Frontal cortex (tissue), 4 donors: ENCODE data around the gene TP53AIP1. TPM values are rescaled to one million over a fixed set of nuclear protein-coding genes. Genes with fewer than 3 reads are reported as not detected.

ENCODE experiments used
- DNase-seq, 2 donors: peaks; one replicate each; pipeline ENCODE4 v3.0.0; 2012; ENCODE audit warnings: low spot score in 2 of 2
- FAIRE-seq: peaks from 2 replicates; lab custom pipeline; 2012; peaks lifted over from hg19 to GRCh38; lab: Jason Lieb, UNC
- total RNA-seq: library from RNA; depleted of rRNA; stranded (reverse); fragments of >200 nt; gene quantifications from one replicate; pipeline ENCODE4 v1.2.3, GENCODE V29; 2014
- donor health status: control.
- donor health status: control.
- donor health status: control.

Gene TP53AIP1
- total RNA-seq, 1 donor from 2014 or later, result 0.41 TPM

DNA sequence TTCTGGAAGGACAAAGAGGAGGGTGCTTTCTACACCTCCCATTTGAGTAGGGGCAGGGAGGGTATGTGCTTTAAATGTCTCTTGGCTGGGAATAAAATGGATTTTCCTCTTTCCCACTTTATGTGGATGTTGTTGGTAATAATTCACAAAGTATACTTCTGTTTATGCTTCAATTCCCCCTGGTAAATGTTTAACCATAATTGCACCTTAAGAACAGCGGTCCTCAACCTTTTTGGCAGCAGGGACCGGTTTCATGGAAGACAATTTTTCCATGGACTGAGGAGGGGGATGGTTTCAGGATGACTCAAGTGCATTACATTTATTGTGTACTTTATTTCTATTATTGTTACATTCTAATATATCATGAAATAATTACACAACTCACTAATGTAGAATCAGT lies 4.0 kb upstream of the TP53AIP1 start:
- DNase-seq (no peak), FAIRE-seq (no peak)

DNA sequence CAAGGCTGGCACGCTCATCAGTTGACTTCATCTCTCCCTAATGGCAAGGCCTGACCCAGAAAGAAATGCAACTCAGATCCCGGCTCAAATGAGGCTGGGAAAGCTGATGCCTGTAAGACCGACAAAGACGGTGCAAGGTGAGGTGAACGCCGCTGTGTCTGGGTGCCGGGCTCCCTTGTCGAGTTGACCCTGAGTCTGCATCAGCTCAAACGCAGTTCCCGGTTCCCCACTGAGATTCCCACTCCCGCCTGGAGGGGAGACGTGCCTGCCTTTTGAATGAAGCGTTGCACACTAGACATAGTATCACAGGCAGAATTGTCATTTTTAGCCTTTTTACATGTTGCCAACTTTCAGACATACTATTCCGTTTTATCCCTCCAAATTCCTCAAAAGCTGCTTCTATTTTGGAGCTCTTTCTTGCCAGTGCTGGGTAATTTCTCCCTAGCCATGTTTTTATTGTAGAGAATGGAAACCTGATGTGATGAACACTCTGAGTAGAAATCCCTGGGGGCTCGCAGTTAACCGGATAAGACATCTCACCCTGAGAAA lies 831 bp upstream of the TP53AIP1 start:
- DNase-seq, result no peak
- no peak for FAIRE-seq

DNA sequence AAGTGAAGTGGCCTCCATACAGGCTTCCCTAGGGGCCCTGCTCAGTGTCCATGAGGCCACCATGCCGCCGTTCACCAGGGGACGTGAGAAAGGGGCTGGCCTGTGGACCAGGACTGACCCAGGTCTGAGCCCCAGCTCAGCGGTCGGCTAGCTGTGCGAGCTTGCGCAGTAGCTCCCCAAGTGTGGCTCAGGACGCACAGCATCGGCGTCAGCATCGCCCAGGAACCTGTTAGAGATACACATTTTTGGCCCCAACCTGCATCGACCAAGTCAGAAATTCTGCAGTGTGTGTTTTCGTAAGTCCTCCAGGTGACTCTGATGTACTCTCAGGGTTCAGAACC lies 429 bp downstream of the TP53AIP1 start:
- DNase-seq (no peak), FAIRE-seq (no peak)

DNA sequence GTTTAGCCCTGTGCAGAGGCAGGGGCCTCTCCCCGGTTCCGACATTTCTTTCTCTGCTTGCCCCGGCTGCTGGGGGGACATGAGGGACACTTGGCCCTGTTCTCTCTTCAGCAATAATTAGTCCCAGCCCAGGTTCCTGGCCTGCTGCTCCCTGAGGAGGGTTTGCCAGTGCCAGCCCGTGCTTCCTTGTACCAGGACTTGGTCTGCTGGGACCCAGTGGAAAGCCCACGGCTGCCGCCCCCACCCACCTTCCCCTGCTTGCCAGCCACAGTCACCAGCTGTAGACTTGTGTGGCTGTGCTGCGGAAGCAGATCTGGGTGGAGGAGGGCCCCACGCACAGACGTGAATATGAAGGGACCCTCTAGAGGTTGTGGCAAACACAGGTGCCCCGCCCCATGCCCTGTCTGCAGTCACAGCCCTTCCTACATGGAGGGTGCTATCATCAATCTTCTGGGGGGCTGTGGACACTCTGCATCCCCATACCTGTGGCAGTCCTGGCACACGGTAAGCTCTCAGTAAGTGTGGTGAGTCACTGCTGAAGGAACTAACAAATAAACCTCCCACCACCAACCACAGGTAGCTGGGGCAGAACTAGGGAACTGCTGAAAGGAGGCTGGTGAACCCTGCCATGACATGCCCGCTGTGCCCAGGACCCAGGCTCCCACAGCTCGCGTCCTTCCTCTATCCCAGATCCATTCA lies 949 bp downstream of the TP53AIP1 start:
- DNase-seq (no peak), FAIRE-seq (no peak)

DNA sequence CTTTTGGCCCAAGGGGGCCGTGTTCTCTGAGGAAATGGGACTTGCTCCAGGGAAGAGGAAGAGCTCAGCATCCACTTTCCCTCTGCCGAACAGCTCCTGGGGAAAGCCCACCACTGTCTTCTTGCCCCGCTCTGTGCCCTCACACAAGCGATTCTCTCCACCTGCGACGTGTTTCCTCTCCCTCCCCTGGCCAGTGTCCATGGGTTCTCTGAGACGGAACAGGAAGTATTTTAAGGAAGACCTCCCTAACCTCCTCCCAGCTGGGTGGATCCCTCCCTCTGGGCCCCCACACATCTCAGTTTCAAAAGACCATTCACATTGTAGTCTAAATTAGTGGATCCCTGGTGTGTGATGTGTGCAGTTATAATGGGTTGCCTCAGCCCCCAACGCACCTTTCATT lies 1.6 kb downstream of the TP53AIP1 start:
- FAIRE-seq, result no peak
- no peak for DNase-seq

DNA sequence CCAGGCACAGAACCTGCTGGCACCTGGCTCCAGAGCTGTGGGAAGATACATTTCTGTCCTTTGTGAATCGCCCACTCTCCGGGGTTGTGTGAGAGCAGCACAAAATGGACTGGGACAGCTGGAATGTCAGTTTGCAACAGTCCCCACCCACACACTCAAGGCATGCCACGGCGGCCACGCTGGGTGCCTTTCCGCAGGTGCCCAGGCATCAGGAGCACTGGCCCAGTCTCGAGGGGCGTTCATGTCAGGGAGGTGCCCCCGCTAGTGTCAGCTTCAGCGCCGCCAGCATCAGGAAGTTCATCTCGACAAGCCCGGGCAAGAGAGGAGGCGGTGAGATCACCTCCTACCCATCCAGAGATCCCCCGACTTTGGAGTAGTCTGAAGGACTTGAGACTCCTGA lies 2.1 kb downstream of the TP53AIP1 start:
- FAIRE-seq, result no peak

DNA sequence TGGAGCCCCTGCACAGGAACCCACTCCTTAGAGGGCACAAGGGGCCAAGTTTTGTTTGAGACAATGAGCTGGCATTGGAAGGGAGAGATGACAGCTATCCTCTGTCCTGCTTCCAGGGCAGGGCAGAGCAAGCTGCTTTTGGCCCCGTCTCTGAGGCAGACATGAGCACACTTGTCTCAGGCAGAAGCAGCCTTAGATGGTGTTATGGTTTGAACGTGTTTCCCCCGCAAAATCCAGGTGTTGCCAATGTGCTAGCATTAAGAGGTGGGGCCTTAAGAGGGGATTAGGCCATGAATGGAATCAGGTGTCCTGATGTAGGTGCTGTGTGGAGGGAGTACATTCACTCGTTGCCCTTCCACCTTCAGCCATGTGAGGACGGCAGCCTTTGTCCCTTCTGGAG lies 2.5 kb downstream of the TP53AIP1 start:
- FAIRE-seq (no peak), DNase-seq (no peak)

More for the DNA sequence above, 2.1 kb downstream of the TP53AIP1 start:
- no peak for DNase-seq

DNA sequence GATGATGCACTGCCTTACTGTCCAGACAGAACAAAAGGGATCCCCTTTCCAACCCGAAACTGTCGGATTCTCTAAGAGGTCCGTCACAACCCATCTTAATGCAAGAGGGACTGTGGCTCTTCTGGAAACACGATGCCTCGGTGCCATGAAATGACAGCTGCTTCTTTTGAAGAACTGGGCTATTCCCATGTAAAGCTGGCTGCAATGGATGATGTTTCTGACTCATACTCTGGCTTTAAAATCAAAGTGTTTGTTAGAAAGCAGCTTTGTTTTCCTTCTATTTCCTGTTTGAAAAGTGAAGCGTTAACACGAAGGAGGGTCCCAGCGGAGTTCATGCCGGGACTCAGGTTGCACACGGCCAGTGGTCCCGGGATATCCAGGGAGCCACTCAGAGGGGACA lies 3.1 kb downstream of the TP53AIP1 start:
- FAIRE-seq, result no peak

DNA sequence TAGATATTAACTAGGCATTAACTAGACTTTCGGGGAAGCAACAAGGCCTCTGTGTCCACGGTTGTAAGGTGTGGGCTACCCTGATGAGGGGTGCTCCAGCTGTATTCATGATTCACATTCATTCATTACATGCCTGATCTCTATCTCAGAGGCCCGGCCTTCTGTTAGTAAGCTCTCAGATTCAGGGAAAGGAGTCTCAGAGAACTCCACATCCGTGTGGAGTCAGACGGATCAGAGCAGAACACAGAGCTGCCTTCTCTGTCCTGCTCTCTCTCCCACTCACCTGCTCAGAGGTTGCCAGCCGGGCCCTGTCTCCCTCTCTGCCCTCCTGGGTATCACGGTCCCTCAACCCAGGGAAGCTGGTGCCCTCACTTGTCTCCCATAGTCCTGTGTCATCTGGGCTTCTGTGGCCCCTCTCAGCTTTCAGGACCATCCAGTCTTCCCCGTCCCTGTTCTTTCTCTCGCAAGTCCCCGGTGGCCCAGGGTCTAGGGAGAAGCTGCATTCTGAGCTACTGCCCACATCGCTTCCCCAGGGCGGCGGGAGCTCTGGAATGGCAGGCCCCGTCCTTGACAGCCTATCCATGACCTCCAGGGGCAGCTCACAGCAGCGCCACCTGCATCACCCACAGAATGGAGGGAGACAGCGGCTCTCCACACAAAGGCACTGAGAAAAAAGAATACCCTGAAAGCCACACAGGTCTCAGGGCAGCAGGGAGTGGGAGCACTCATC lies 4.3 kb downstream of the TP53AIP1 start:
- no peak for FAIRE-seq
- DNase-seq, result no peak

More for the DNA sequence above, 3.1 kb downstream of the TP53AIP1 start:
- DNase-seq, result no peak

DNA sequence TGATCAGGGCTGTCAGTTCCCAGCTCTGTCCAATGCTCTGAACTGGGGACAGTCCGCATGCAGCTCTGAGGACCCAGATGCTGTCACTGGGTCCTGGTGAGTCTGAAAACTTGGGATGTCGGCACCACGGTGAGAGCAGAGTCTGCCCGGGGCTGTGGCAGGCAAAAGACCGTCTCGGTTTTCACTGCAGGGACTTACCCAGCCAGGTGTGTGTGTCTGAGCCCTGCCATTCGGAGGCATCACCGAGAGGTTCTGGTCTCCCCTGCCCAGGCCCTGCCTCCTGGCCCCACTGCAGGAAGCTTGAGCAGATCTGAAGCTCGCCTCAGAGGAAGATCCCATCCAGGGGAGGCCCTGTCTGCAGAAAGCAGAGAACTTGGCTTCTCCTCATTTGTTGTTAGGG lies 5.2 kb downstream of the TP53AIP1 start:
- DNase-seq (no peak), FAIRE-seq (no peak)

DNA sequence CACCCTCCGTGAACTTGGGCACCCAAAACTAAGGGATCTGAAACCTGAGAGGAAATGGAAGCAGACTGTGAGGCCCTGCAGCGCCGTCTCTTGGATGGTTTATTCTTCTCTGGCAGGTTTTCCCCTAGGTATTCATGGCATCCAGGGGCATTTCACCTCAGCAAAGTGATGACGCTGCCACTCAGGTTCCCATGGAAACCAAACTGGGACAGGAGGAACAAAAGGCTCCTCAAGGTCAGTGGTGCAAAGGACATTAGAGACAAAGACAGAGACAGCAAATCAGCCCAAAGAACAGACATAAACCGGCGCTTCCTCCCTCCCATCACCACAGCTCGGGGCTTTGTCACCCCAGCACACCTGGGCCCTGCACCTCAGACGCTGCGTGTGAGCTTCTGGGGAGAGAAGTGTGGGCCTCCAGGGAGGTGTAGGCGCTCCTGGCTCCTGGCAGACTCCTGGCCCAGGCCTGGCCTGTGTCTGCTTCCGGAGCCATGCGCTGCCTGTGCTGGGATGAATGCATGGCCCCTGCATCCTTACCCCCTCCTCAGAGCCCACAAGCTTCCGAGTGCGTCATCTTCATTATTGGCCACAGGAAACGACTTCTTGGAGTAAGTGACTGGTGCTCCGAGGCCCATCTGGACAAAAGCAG lies 5.9 kb downstream of the TP53AIP1 start:
- FAIRE-seq, result no peak
- DNase-seq, result no peak

DNA sequence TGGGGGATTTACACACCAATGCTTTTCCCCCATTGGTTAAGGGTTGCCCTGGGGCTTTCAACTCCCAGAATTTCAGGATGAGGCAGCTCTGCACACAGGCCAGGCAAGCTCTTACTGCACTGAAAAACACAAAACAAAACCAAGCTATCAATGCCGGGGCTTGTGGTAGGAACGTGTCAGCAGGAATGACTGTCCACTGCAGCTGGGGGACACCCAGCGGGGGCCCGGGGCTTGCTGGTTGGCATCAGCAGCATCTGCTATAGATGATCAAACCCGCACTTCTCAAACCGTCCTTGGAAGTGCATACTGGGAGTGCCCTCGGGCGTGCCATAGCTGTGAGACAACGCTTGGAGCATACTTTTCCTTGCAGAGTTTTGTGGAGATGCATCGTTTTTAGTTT lies 7.7 kb downstream of the TP53AIP1 start:
- FAIRE-seq (no peak), DNase-seq (no peak)

DNA sequence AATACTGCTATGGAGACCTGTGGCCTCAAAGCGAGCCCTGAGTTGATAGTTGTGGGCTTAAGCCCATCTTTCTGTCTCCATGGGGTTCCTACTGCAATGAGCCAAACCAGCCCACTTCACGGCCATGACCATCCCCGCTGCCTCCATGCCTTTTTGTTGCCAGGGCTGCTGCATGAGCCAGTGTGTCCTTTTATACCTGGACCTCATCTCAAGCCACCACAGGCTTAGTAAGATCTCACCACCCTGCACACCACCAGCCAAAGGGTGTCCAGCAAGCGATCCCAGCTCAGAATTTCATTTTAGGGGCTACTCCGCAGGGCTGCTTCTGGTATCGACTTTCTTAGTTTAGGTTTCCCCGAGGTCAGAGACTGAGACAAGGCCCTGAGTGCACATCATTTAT lies 8.3 kb downstream of the TP53AIP1 start:
- FAIRE-seq (no peak), DNase-seq (no peak)

DNA sequence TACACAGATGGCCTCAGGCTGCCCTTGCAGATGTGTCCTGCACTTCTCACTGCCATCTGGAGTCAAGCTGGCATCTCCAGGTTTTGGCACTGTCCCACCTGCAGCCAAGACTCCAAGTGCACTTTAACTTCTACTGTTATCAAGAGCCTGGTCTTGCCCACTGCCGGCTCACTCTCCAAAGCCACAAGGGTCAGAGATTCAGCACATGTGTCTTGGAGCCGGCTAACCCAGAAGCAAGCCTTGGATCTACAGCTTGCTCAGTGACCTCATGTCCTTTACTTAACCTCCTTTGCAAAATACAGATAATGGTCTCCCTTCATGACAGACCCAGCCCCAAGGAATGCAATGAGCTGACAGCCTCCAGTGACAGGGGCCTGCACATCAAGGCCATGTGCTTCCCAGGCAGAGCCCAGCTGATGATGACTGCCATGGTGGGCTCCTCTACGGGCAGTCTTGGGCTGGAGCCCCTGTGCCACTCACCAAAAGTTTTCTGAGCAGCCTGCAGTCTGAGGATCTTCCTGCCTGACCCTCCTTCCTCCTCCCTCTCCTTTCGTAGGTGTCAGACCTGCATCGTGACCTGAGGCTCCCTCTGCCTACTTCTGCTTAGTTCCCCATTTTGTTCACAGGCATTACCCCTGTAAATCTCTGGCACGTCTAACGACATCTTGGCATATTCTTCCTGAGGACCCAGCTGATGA lies 9.0 kb downstream of the TP53AIP1 start:
- FAIRE-seq (no peak), DNase-seq (no peak)

DNA sequence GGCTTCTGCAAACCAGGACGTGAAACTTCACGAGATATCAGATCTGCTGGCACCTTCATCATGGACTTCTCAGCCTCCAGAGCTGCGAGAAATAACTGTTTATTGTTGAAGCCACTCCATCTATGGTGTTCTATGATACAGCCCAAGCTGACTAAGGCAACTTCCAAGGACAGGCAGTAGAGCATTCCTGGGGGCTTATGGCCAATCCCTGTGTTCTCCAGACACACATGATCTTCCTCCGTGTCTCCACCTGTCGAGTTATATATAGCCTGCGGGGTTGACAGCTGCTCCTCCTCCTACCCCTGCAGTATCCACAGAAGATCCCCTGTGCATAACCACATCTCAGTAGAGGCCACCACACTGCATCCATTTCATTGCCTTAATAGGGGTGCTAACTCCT lies 11.0 kb downstream of the TP53AIP1 start:
- no peak for DNase-seq
- no peak for FAIRE-seq

DNA sequence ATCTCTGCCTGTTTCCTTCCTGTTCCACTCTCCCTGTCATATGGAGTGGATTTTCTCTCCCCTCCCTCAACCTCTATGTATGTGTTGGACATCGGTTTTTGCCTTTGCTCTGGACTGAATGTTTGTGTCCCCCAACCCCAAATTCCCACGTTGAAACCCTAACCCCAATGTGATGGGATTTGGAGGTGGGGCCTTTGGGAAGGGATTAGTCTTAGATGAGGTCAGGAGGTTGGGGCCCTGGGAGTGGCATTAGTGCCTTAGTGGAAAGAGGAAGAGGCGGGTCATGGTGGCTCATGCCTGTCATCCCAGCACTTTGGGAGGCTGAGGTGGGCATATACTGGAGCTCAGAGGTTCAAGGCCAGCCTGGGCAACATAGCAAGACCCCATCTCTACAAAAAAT lies 11.6 kb downstream of the TP53AIP1 start:
- DNase-seq, result no peak
- FAIRE-seq, result no peak

DNA sequence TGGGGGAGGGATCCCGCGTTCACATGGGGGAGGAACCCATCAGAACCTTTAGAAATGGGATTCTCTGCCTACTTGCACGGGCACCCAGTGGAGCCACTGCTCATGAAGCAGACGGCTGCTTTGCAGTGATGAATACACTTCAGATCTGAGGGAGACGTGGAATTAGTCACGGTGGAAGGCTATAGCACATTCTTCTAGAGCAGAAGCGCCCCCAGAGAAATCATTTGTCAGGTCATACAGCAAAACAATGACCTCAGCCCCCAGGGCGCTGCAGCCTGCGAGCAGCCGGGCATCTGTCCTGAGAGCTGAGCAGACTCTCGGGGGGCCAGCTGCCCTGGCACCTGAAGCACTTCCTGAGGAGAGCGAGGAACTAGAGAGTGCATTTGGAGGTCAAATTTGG lies 12.7 kb downstream of the TP53AIP1 start:
- DNase-seq (no peak), FAIRE-seq (no peak)

DNA sequence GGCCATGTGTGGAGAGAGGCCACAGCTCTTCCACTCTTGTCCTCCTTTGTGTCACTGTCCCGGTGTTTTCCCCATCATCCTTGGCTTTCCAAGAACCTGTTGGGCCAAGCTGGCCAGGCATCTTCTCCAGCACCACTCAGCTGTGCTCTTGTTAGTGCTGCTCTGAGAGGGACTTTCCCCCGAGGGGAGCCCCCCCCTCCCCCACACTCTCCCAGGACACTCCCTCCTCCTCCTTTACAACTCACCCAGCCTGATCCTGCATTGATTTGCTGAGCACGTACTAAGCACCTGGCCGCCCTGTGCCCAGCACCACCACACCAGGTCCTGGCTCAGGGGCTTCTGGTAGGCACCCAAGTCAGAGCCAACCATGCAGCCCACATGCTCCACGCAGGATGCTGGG lies 13.2 kb downstream of the TP53AIP1 start:
- DNase-seq (no peak), FAIRE-seq (no peak)

DNA sequence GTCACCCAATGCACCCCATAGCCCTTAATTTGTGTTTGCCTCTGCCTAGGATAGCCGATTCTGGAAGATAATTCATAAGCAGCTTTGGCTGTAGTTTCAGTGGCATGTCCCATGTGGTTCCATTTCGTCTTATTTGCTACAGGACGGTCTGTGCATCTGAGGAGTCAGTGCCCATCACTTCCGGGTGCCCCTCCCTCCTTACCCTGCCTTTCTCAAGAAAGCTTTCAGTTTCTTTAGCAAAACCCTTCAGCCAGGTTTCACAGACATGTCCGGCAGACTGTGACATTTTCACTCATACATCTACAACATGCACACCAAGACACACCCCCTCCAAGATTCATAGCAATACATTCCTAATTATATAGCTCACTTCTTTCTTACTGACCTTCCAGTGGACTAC lies 14.3 kb downstream of the TP53AIP1 start:
- FAIRE-seq (no peak), DNase-seq (no peak)

DNA sequence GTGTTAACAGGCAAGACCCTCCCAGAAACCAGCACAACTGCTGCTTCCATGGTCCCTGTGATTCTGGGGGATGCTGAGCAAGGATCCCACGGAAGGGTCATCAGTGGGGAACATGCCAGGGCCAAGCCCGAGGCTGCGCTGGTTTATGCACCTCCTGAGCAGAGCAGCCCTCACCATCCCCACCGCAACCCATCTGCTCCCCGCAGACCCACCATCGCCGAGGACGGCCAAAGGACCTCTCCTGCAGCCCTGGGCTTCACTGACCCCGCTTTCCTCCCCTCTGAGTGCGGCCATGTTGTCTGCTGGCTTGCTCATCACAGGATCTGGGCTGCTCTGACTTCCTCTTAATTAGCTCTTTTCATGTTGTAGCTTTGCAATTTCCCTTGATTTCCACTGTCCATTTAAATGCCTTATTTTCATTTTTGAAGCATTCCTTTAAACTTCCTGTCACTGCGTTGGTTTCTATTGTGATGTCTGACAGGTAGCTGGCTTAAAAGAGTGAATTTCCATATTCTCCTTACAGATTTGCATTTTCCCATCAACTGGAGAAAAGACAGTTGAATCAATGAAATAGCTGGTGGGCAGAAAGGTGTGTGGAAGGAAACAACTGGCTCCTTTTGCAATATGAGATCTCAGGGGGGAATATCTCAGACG lies 14.9 kb downstream of the TP53AIP1 start:
- no peak for DNase-seq
- FAIRE-seq, result no peak
